Measurements from ENCODE around the gene IL17C.

IL17C gene

DNA sequence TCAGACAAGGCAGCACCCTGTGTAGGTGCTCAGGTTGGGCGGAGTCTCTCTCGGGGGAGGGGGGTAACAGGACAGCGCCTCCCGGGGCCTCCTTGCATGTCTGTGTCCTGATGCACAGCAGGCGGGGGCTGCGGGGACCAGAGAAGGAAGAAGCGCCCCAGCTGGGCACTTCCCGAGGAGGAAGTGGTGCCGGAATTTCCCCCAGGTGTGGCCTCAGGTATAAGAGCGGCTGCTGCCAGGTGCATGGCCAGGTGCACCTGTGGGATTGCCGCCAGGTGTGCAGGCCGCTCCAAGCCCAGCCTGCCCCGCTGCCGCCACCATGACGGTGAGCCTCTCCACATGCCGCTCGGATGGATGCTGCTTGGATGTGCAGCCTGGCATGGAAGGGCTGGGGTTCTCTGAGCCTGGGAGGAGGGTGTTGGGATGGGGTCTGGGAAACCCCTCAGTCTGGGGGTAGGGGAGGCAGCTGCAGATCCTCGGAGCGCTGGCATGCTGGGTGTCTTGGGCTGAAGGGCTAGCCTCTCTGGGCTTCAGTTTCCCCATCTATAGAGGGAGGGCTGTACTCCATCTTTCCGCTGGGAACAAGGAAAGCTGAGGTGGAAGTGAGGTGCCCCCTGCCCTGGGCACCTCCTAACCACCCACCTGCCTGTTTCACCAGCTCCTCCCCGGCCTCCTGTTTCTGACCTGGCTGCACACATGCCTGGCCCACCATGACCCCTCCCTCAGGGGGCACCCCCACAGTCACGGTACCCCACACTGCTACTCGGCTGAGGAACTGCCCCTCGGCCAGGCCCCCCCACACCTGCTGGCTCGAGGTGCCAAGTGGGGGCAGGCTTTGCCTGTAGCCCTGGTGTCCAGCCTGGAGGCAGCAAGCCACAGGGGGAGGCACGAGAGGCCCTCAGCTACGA, at the start of gene IL17C:
Gene IL17C (plus strand): TSS at position 250 of the 908 bp plus-strand sequence. CDS start 70 bp downstream, at position 320.
- no peak for DNase-seq (ENCODE audit: low read depth in 2 of 2, low spot score in 1 of 2)

GRCh38 chr16:88588754-88589153, 49.6 kb upstream of the IL17C start:
- DNase-seq (ENCODE audit: low read depth in 2 of 2, low spot score in 1 of 2), result no peak

DNA sequence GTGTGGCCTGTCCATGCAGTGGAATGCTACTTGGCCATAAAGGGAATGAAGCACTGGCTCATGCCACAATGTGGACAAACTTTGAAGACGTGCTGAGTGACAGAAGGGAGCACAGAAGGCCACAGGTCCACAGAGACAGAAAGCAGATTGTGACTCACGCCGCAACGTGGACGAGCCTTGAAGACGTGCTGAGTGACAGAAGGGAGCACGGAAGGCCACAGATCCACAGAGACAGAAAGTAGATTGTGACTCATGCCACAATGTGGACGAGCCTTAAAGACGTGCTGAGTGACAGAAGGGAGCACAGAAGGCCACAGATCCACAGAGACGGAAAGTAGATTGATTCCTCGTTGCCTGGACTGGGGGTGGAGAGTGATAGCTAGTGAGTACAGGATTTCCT, 48.9 kb upstream of the IL17C start:
- DNase-seq (ENCODE audit: low read depth in 2 of 2, low spot score in 1 of 2), result no peak

DNA sequence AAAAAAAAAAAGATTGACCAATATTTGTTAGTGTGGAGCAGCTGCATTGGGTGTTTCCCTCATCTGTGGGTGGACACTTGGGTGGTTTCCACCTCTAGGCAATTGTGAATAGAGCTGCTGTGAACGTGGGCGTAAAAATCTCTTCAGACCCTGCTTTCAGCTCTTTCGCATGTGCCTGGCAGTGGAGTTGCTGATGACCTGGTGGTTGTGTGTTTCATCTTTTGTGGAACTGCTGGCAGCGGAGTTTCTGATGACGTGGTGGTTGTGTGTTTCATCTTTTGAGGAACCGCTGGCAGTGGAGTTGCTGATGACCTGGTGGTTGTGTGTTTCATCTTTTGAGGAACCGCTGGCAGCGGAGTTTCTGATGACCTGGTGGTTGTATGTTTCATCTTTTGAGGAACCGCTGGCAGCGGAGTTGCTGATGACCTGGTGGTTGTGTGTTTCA, 46.8 kb upstream of the IL17C start:
- DNase-seq (ENCODE audit: low read depth in 2 of 2, low spot score in 1 of 2), result no peak

- no peak for DNase-seq (ENCODE audit: low read depth in 2 of 2, low spot score in 1 of 2)
These were observed 45.3 kb upstream of the IL17C start for GRCh38 chr16:88593061-88593460.

DNA sequence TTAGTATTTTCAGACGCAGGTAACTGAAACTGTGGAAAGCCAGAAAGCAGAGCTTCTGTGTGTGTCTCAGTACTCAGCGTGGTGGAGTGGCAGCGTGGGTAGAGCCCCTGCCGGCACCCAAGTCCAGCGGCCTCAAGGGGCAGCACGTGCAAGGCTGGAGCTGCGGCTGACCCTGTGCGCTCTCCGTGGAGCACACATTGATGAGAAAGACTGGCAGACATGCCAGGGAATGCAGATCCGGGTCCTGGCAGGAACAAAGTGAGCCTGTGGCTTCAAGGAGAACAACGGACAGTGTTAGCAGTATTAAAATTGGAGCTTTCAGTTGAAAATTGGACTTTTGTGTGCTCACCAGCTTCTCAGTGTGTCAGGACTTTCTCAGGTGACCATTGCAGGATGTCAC, 44.9 kb upstream of the IL17C start:
- DNase-seq (ENCODE audit: low read depth in 2 of 2, low spot score in 1 of 2), result no peak

GRCh38 chr16:88593910-88594309, 44.5 kb upstream of the IL17C start:
- no peak for DNase-seq (ENCODE audit: low read depth in 2 of 2, low spot score in 1 of 2)

- no peak for DNase-seq (ENCODE audit: low read depth in 2 of 2, low spot score in 1 of 2)
These were observed 43.3 kb upstream of the IL17C start for GRCh38 chr16:88595101-88595500.

DNA sequence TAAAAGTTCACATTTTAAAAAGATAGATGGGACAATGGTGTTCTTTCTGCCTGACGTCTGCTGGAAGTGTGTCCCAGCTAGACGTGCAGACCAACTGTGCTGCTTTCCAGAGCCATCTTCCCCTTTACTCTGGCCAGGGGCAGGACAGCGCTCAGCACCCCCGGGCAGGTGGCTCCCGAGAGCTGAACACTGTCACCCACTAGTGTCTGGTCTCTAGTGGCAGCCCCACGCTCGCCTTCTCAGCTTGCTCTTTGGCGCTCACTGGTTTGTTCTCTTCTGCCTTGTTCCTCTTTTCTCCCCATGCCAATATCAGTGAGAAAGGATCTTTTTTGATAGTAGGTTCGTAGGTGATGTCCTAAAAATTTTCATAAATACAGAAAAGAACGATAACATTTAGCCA, 42.5 kb upstream of the IL17C start:
- no peak for DNase-seq (ENCODE audit: low read depth in 2 of 2, low spot score in 1 of 2)

DNA sequence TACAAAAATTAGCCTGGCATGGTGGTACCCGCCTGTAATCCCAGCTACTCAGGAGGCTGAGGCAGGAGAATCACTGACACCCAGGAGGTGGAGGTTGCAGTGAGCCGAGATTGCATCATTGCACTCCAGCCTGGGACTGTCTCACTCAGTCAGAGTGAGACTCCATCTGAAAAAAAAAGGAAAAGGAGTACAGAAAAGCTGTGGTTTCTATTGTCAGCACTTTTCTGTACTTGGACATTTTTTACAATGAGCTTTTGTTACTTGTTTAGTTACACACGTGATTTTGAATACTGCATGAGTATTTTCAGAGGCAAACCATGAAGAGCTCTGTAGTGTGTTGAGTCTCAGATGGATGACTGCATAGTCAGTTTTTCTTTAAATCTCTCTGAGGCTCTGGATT, 41.9 kb upstream of the IL17C start:
- no peak for DNase-seq (ENCODE audit: low read depth in 2 of 2, low spot score in 1 of 2)

DNA sequence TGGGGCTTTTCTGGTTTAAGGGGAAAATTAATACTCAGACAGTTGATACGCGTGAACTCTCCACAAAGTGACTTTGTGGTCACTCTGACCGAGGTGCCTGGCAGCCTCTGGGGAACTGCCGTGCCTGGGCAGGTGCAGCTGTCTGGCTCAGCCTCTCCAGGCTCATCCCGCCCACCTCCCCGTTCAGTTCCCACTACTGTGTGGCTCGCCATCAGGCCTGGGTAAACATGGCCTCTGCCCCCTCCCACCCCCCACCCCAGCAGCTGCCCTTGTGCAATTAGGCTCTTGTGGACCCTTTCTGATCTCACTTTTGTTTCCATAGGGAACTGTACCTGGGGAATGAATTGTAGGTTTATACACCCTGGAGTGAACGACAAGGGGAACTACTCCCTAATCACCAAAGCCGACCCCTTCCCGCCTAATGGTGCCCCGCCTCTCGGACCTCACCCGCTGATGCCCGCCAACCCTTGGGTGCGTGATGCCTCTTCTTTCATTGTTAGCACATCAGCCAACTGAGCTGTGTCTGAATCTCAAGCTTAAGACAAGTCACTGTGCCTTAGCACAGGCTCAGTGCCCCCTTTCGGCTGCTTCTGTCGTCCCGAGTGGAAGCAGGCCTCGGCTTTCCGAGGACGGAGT, 40.4 kb upstream of the IL17C start:
- no peak for DNase-seq (ENCODE audit: low read depth in 2 of 2, low spot score in 1 of 2)

DNA sequence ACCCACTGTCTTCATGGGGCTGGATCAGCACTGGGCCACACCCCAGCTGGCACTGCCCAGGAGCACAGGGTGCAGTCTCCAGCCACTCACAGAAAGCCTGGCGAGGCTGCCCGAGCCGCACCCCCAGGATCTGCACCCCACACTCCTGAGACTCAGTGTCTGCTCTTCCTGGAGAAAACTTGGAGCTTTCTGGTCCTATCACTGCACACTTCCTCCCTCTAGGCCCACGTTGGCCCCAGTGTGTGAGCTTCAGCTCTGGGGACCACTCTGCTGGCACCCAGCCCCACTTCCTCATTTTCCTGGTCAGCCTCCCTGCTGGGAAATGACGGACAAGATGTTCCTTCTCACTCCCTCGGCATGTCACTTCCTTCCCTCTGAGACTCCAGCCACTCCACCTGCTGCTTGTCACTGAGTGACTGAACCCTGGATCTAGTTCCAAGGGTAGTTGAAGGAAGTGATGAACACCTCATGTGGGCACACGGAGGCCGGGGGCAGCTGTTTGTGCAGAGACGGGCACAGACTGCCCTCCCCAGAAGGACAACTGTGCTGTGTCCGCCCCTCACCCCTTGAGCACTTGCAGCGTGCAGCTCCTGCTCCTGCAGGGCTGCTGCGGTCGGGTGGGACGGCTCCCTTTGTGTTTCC, 39.2 kb upstream of the IL17C start:
- DNase-seq (ENCODE audit: low read depth in 2 of 2, low spot score in 1 of 2), result no peak

GRCh38 chr16:88599825-88600538, 38.4 kb upstream of the IL17C start:
- no peak for DNase-seq (ENCODE audit: low read depth in 2 of 2, low spot score in 1 of 2)

DNA sequence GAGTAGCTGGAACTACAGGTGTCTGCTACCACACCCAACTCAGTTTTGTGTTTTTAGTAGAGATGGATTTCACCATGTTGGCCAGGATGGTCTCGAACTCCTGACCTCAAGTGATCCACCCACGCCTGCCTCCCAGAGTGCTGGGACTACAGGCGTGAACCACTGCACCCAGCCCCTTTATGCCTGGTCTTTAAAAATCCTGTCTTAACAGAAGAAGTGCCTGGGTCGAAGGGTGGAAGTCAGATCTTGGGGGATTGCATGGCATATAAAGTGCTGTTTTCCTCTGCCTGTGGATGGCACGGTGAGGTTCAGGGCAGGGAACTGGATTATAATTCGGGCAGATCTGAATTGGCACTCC, 37.9 kb upstream of the IL17C start:
- no peak for DNase-seq (ENCODE audit: low read depth in 2 of 2, low spot score in 1 of 2)

DNA sequence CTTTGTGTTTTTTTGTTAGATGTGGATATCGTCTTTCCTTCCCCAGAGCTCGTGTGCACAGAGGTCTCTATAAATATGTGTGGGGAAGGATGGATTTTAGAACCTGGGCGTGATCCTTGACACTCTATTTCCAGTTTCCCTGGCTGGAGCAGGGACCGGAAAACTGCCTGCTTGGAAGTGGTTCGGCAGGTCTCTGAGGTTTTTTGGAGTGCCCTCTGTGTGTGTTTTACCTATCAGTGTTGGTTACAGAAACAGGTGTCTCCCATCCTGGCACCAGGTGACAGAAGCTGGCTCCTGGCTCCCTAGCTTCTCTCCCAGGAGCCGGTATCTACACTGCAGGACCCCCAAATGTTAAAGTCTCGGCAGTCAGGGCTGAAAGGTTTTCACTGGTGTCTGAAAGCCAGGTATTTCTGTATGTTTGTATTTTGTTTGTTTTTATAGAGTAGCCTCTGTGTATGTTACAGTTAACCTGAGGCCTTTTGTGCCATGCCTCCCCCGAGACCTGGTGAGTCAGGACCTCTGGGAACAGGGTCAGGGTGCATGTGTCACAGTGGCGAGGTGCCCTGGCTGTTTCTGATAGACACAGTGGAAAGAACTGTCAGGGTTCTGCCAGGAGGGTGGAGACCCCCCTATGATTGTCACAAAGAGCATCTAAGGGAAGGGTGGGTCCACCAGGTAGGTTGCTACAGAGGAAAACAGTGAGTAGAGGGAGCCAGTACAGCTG, 36.9 kb upstream of the IL17C start:
- no peak for DNase-seq (ENCODE audit: low read depth in 2 of 2, low spot score in 1 of 2)

GRCh38 chr16:88602091-88602490, 36.3 kb upstream of the IL17C start:
- DNase-seq (ENCODE audit: low read depth in 2 of 2, low spot score in 1 of 2), result no peak

- no peak for DNase-seq (ENCODE audit: low read depth in 2 of 2, low spot score in 1 of 2)
These were observed 32.9 kb upstream of the IL17C start for GRCh38 chr16:88605186-88606147.

- DNase-seq (ENCODE audit: low read depth in 2 of 2, low spot score in 1 of 2), result no peak
These were observed 32.1 kb upstream of the IL17C start for GRCh38 chr16:88606148-88606757.

GRCh38 chr16:88608076-88608475, 30.3 kb upstream of the IL17C start:
- DNase-seq (ENCODE audit: low read depth in 2 of 2, low spot score in 1 of 2), result no peak

All from stimulated activated CD8-positive, alpha-beta memory T cell treated with anti-CD3 and anti-CD28 coated beads, Interleukin-4, amount 100 ng/mL, for 1 hour (primary cell).